CD14-positive monocyte (primary cell): ENCODE measurements around the gene CNTNAP5. TPM values are rescaled to one million over a fixed set of nuclear protein-coding genes. Genes with fewer than 3 reads are reported as not detected.
A peak's percentile ranks its signal among the peaks of the same experiment; 100 is the strongest.

Experiments used
- DNase-seq, 3 donors: peaks; one replicate each; pipeline ENCODE4 v3.0.0-alpha.2; 2011 to 2022
- H2AFZ ChIP-seq: 2 replicates; pipeline ENCODE4 v1.6.0; 2012; ENCODE audit warnings: mild to moderate bottlenecking, low read depth, low read length, inconsistent platforms; ENCODE audit not compliant: insufficient read depth, poor library complexity, severe bottlenecking
- H3K27ac ChIP-seq, 2 donors: 1 replicate in 1 of 2; 2 replicates in 1 of 2; pipeline ENCODE4 v1.5.1; 2012 to 2013; ENCODE audit warnings: low read length in 2 of 2, control low read depth in 1 of 2, inconsistent platforms in 1 of 2, low read depth in 1 of 2, mild to moderate bottlenecking in 1 of 2
- H3K27me3 ChIP-seq, 2 donors: one replicate each; pipeline versions ENCODE4 v1.6.0 to v1.6.1; 2011 to 2013; ENCODE audit warnings: low read length in 2 of 2; ENCODE audit not compliant: control insufficient read depth in 2 of 2, insufficient read depth in 2 of 2
- H3K36me3 ChIP-seq, 2 donors: replicated peaks in 1 of 2; 1 replicate in 1 of 2; 2 replicates in 1 of 2; pipeline versions ENCODE4 v1.5.1 to v1.6.1; 2012 to 2013; ENCODE audit warnings: low read length in 2 of 2, control low read depth in 1 of 2, inconsistent platforms in 1 of 2, mild to moderate bottlenecking in 1 of 2; ENCODE audit not compliant: insufficient read depth in 2 of 2, control insufficient read depth in 1 of 2
- H3K4me1 ChIP-seq, 2 donors: 1 replicate in 1 of 2; 2 replicates in 1 of 2; pipeline versions ENCODE4 v1.5.1 to v1.6.1; 2012 to 2013; ENCODE audit warnings: low read length in 2 of 2, control low read depth in 1 of 2, inconsistent platforms in 1 of 2, mild to moderate bottlenecking in 1 of 2, moderate library complexity in 1 of 2; ENCODE audit not compliant: insufficient read depth in 2 of 2, control insufficient read depth in 1 of 2
- H3K4me2 ChIP-seq: replicated peaks from 2 replicates; pipeline ENCODE3; 2012; ENCODE audit warnings: low read length, moderate library complexity, mild to moderate bottlenecking; ENCODE audit not compliant: poor library complexity, severe bottlenecking; ENCODE audit errors: extremely low read depth
- H3K4me3 ChIP-seq, 3 experiments: fragments of 200-600 bp in 1 of 3; sonication (generic) in 1 of 3; replicated peaks in 1 of 3; 1 replicate in 2 of 3; 2 replicates in 1 of 3; pipeline ENCODE4 v1.5.1; 2011 to 2013; ENCODE audit warnings: low read length in 3 of 3, mild to moderate bottlenecking in 3 of 3, control low read depth in 2 of 3, low read depth in 2 of 3, inconsistent platforms in 1 of 3, moderate library complexity in 1 of 3
- H3K79me2 ChIP-seq: 2 replicates; pipeline ENCODE4 v1.6.0; 2012; ENCODE audit warnings: mild to moderate bottlenecking, control low read depth, inconsistent platforms, low read length, moderate library complexity; ENCODE audit not compliant: insufficient read depth
- H3K9ac ChIP-seq: 2 replicates; pipeline ENCODE4 v1.6.0; 2017; ENCODE audit warnings: low read length, mild to moderate bottlenecking; ENCODE audit not compliant: insufficient read depth, poor library complexity, severe bottlenecking
- H3K9me3 ChIP-seq, 2 donors: replicated peaks in 1 of 2; 1 replicate in 1 of 2; 2 replicates in 1 of 2; pipeline versions ENCODE4 v1.5.1 to v1.6.1; 2012 to 2013; ENCODE audit warnings: low read length in 2 of 2, control low read depth in 1 of 2; ENCODE audit not compliant: control insufficient read depth in 1 of 2, insufficient read depth in 1 of 2
- H4K20me1 ChIP-seq: 2 replicates; pipeline ENCODE4 v1.6.0; 2012; ENCODE audit warnings: mild to moderate bottlenecking, low read length, control low read depth, moderate library complexity; ENCODE audit not compliant: insufficient read depth
- H3K27ac Mint-ChIP-seq, 7 donors: one replicate each; pipeline ENCODE4 v1.8.0; 2020; ENCODE audit warnings: mild to moderate bottlenecking in 7 of 7, mixed read lengths in 7 of 7, moderate library complexity in 6 of 7, inconsistent platforms in 2 of 7
- H3K27me3 Mint-ChIP-seq, 3 donors: one replicate each; pipeline ENCODE4 v1.8.0; 2021 to 2022; ENCODE audit warnings: low read depth in 3 of 3, mild to moderate bottlenecking in 3 of 3, mixed read lengths in 3 of 3, moderate library complexity in 3 of 3, inconsistent platforms in 1 of 3
- H3K36me3 Mint-ChIP-seq, 2 donors: one replicate each; pipeline ENCODE4 v1.8.0; 2020; ENCODE audit warnings: mixed read lengths in 2 of 2, inconsistent platforms in 1 of 2, mild to moderate bottlenecking in 1 of 2
- H3K4me1 Mint-ChIP-seq: one replicate; pipeline ENCODE4 v1.8.0; 2020; ENCODE audit warnings: mild to moderate bottlenecking, mixed read lengths
- H3K4me3 Mint-ChIP-seq, 2 donors: one replicate each; pipeline ENCODE4 v1.8.0; 2020; ENCODE audit warnings: mild to moderate bottlenecking in 2 of 2, mixed read lengths in 2 of 2, moderate library complexity in 1 of 2
- H3K9me3 Mint-ChIP-seq, 7 donors: one replicate each; pipeline ENCODE4 v1.8.0; 2020 to 2022; ENCODE audit warnings: mixed read lengths in 7 of 7, mild to moderate bottlenecking in 6 of 7, moderate library complexity in 6 of 7, inconsistent platforms in 2 of 7
- WGBS: methylation state at CpG from one replicate; pipeline ENCODE4 v1.1.5; 2013; ENCODE audit warnings: missing lambda C conversion rate; ENCODE audit not compliant: insufficient coverage; 5-methylcytosine and 5-hydroxymethylcytosine counted together
- intact Hi-C, 2 donors: fragments of 100-400 bp; cut with micrococcal nuclease; formaldehyde crosslinking; loops; one replicate each; pipeline versions ENCODE4 v1.15.0 to v1.15.1; 2023
- polyA plus RNA-seq, 3 donors: library from polyadenylated mRNA; depleted of rRNA in 1 of 3; unstranded in 2 of 3; stranded (reverse) in 1 of 3; fragments of 300-500 nt in 2 of 3; fragments of >200 nt in 1 of 3; fragmentation: Illumina TruSeq in 2 of 3; gene quantifications; 1 replicate in 2 of 3; 2 replicates in 1 of 3; pipeline ENCODE4 v1.2.3, GENCODE V29; 2012 to 2021
- TF ChIP-seq, protein P1 (sequence below): fragments of 200-600 bp; IDR thresholded peaks from one replicate; pipeline ENCODE4 v1.8.0; 2022; ENCODE audit warnings: antibody characterized with exemption, mild to moderate bottlenecking

Gene CNTNAP5
- polyA plus RNA-seq, 3 donors, result not detected

DNA sequence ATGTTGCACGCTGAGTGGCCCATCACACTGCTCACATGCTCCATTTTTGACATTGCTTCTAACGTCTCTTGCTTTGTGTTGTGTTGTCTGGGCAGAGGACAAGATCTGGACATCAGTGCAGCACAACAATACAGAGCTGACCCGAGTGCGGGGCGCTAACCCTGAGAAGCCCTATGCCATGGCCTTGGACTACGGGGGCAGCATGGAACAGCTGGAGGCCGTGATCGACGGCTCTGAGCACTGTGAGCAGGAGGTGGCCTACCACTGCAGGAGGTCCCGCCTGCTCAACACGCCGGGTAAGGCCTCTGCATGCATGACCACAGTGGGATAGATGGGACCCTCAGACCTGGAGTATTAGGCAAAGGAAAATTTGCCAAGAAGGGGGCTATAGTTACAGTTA is 622.6 kb downstream of the CNTNAP5 start:
- Mint-ChIP-seq H3K27ac (no peak overlapping the region), H3K36me3 (no peaks in the 10 kb centered on the region), H3K9me3 (peaks cover 2 to 16% (median 5%) of the 10 kb centered on the region in 7 donors), H3K27me3 (peaks cover 0 to 5% (median 2%) of the 10 kb centered on the region in 3 donors), H3K4me3 (no peak overlapping the region), H3K4me1 (no peaks in the 10 kb centered on the region)
- Histone ChIP-seq H3K9me3 (peaks cover 0 to 11% of the 10 kb centered on the region in 2 donors), H2AFZ (no peak overlapping the region), H3K4me2 (no peak overlapping the region), H3K79me2 (no peaks in the 10 kb centered on the region), H3K27me3 (no peaks in the 10 kb centered on the region), H4K20me1 (no peaks in the 10 kb centered on the region), H3K4me1 (no peaks in the 10 kb centered on the region), H3K9ac (no peak overlapping the region), H3K36me3 (no peaks in the 10 kb centered on the region), H3K4me3 (no peak overlapping the region), H3K27ac (no peak overlapping the region)
- no peak for DNase-seq
- 90% methylated on average over 11 of the region's 12 CpGs for WGBS
- TF ChIP-seq, protein P1, sequence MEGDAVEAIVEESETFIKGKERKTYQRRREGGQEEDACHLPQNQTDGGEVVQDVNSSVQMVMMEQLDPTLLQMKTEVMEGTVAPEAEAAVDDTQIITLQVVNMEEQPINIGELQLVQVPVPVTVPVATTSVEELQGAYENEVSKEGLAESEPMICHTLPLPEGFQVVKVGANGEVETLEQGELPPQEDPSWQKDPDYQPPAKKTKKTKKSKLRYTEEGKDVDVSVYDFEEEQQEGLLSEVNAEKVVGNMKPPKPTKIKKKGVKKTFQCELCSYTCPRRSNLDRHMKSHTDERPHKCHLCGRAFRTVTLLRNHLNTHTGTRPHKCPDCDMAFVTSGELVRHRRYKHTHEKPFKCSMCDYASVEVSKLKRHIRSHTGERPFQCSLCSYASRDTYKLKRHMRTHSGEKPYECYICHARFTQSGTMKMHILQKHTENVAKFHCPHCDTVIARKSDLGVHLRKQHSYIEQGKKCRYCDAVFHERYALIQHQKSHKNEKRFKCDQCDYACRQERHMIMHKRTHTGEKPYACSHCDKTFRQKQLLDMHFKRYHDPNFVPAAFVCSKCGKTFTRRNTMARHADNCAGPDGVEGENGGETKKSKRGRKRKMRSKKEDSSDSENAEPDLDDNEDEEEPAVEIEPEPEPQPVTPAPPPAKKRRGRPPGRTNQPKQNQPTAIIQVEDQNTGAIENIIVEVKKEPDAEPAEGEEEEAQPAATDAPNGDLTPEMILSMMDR, result no peak
- intact Hi-C loops, result no loop called here

DNA sequence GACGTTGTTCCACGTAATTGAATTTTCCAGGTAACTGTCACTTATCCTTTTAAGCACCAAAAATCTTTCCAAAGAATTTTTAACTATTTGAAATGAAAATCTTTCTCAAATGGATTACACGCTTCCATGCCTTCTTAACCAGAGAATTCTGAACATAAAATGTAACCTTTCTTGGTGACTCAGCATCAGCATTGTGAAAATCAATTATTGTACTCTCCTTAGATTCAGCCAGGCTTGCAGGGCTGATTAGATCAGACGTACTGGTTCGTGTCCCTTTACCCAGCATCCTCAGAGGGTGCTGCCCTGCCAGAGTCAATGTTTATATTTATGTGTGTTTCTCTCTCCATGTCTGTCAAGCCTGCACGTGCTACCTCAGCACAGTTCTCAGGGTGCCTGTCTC is 623.9 kb downstream of the CNTNAP5 start:
- H3K27me3 Mint-ChIP-seq, result peaks cover 0 to 5% (median 2%) of the 10 kb centered on the region in 3 donors
- H3K4me3 Mint-ChIP-seq, result no peak overlapping the region
- Histone ChIP-seq H3K9ac (no peak overlapping the region), H3K4me1 (no peaks in the 10 kb centered on the region), H4K20me1 (no peaks in the 10 kb centered on the region), H2AFZ (no peak overlapping the region), H3K27ac (no peak overlapping the region), H3K4me2 (no peak overlapping the region), H3K4me3 (no peak overlapping the region), H3K36me3 (no peaks in the 10 kb centered on the region), H3K79me2 (no peaks in the 10 kb centered on the region), H3K9me3 (peaks cover 0 to 11% of the 10 kb centered on the region in 2 donors), H3K27me3 (no peaks in the 10 kb centered on the region)
- no peaks in the 10 kb centered on the region for H3K4me1 Mint-ChIP-seq
- no peaks in the 10 kb centered on the region for H3K36me3 Mint-ChIP-seq
- H3K27ac Mint-ChIP-seq, result peak overlapping the region in 1 of 7 donors; percentile 63
- TF ChIP-seq, protein P1, result no peak
- WGBS, result 100% methylated on average over 1 of the region's 6 CpGs
- H3K9me3 Mint-ChIP-seq, result peaks cover 2 to 18% (median 4%) of the 10 kb centered on the region in 7 donors
- intact Hi-C loops, result no loop called here
- DNase-seq, result no peak
